Transverse colon (tissue), 3 donors: ENCODE data around the gene KCTD15.

Source experiments
- POLR2A ChIP-seq: fragments of 450-650 bp; IDR thresholded peaks from one replicate; pipeline ENCODE4 v1.6.1; 2016; ENCODE audit warnings: antibody characterized with exemption, mild to moderate bottlenecking, moderate library complexity
- TF ChIP-seq, protein P1 (sequence below), 5 experiments: fragments of 200-600 bp in 3 of 5; fragments of 450-650 bp in 2 of 5; sonication (generic) in 3 of 5; IDR thresholded peaks; 1 replicate in 2 of 5; 2 replicates in 3 of 5; pipeline ENCODE4 v1.5.1; 2016 to 2017; ENCODE audit warnings: antibody characterized with exemption in 5 of 5, inconsistent platforms in 3 of 5, mild to moderate bottlenecking in 2 of 5, moderate library complexity in 1 of 5

- TF ChIP-seq, protein P1, sequence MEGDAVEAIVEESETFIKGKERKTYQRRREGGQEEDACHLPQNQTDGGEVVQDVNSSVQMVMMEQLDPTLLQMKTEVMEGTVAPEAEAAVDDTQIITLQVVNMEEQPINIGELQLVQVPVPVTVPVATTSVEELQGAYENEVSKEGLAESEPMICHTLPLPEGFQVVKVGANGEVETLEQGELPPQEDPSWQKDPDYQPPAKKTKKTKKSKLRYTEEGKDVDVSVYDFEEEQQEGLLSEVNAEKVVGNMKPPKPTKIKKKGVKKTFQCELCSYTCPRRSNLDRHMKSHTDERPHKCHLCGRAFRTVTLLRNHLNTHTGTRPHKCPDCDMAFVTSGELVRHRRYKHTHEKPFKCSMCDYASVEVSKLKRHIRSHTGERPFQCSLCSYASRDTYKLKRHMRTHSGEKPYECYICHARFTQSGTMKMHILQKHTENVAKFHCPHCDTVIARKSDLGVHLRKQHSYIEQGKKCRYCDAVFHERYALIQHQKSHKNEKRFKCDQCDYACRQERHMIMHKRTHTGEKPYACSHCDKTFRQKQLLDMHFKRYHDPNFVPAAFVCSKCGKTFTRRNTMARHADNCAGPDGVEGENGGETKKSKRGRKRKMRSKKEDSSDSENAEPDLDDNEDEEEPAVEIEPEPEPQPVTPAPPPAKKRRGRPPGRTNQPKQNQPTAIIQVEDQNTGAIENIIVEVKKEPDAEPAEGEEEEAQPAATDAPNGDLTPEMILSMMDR (IDR thresholded peaks at IDR 0.05): peak; percentile 82 to 88 (median 86)
- no peak for TF ChIP-seq POLR2A
Measured at GRCh38 chr19:33771384-33772101, 25.1 kb upstream of the KCTD15 start.
